HG03575 (cell line): Measurements from ENCODE around the gene ENPP7.

Source experiments
- ATAC-seq: cut with Tn5 transposase; IDR thresholded peaks from one replicate; pipeline ENCODE4 v1.9.1; 2021; ENCODE audit not compliant: unreplicated experiment, insufficient number of reproducible peaks, low FRiP score; ENCODE audit errors: extremely low read depth

The ENPP7 gene

GRCh38 chr17:79728169-79728907 is 2.4 kb upstream of the ENPP7 start:
- no peak for ATAC-seq

GRCh38 chr17:79728908-79729471 is 1.8 kb upstream of the ENPP7 start:
- no peak for ATAC-seq

GRCh38 chr17:79729761-79730160 is 982 bp upstream of the ENPP7 start:
- ATAC-seq = no peak

- ATAC-seq = no peak
Measured at GRCh38 chr17:79730437-79730768, 340 bp upstream of the ENPP7 start.

GRCh38 chr17:79732254-79732653 is 1.5 kb downstream of the ENPP7 start:
- no peak for ATAC-seq

GRCh38 chr17:79732804-79733691 is 2.3 kb downstream of the ENPP7 start:
- ATAC-seq = no peak

- no peak for ATAC-seq
Measured at GRCh38 chr17:79733692-79734070, 2.9 kb downstream of the ENPP7 start.

- ATAC-seq = no peak
Measured at GRCh38 chr17:79735096-79735495, 4.4 kb downstream of the ENPP7 start.

- no peak for ATAC-seq
Measured at GRCh38 chr17:79737046-79737921, 6.5 kb downstream of the ENPP7 start.

GRCh38 chr17:79737922-79738578 is 7.3 kb downstream of the ENPP7 start:
- no peak for ATAC-seq

- ATAC-seq = no peak
Measured at GRCh38 chr17:79738643-79739042, 7.9 kb downstream of the ENPP7 start.

GRCh38 chr17:79739148-79740062 is 8.7 kb downstream of the ENPP7 start:
- ATAC-seq = no peak

- no peak for ATAC-seq
Measured at GRCh38 chr17:79740413-79740812, 9.7 kb downstream of the ENPP7 start.

- ATAC-seq = no peak
Measured at GRCh38 chr17:79741401-79741750, 10.6 kb downstream of the ENPP7 start.

GRCh38 chr17:79741751-79742588 is 11.2 kb downstream of the ENPP7 start:
- ATAC-seq = no peak

GRCh38 chr17:79742589-79742918 is 11.8 kb downstream of the ENPP7 start:
- no peak for ATAC-seq

GRCh38 chr17:79742951-79743476 is 12.3 kb downstream of the ENPP7 start:
- no peak for ATAC-seq
